Measurements from ENCODE around the gene LY6G6D. TPM values are rescaled to one million over a fixed set of nuclear protein-coding genes. Genes with fewer than 3 reads are reported as not detected.

Gene LY6G6D
- total and polyA plus RNA-seq, 2 of the 13 experiments (the other 11 are each of a cell fraction or from before 2014, with no cell fraction given), result not detected

- TF ChIP-seq ZNF414 (CRISPR knock-in tag; IDR thresholded peaks at IDR 0.05) (no peak), KAT8 (CRISPR knock-in tag; IDR thresholded peaks at IDR 0.05) (peak; percentile 56), XBP1 (CRISPR knock-in tag; IDR thresholded peaks at IDR 0.05) (no peak), ATAD3A (CRISPR knock-in tag; IDR thresholded peaks at IDR 0.05) (peak; percentile 79; the same call in 1 of the 2 replicates), FOXA3 (CRISPR knock-in tag; IDR thresholded peaks at IDR 0.05) (0 out of 2 replicates have a peak, but pooled peaks have one; percentile 8), ZFP36 (IDR thresholded peaks at IDR 0.05; ENCODE audit: borderline replicate concordance, low read depth, low read length, partially characterized antibody) (no peak), POGZ (CRISPR knock-in tag; IDR thresholded peaks at IDR 0.05) (0 out of 2 replicates have a peak, but pooled peaks have one; percentile 53), ATRX (CRISPR knock-in tag; IDR thresholded peaks at IDR 0.05; ENCODE audit: borderline replicate concordance) (no peak), NFATC3 (CRISPR knock-in tag; IDR thresholded peaks at IDR 0.05) (peak; percentile 65; the same call in 1 of the 2 replicates), KLF16 (CRISPR knock-in tag; IDR thresholded peaks at IDR 0.05) (peak in 1 of 2 experiments; percentile 33; a peak in 1 of 4 replicates), ZNF687 (CRISPR knock-in tag; IDR thresholded peaks at IDR 0.05) (peak; percentile 97), TFDP2 (CRISPR knock-in tag; IDR thresholded peaks at IDR 0.05) (peak; percentile 53; the same call in 1 of the 2 replicates), TEAD3 (CRISPR knock-in tag; optimal IDR thresholded peaks at IDR 0.05; ENCODE audit: borderline replicate concordance) (peak; percentile 13), ZNF563 (CRISPR knock-in tag; IDR thresholded peaks at IDR 0.05) (peak; percentile 16; the same call in 1 of the 2 replicates), SALL2 (CRISPR knock-in tag; IDR thresholded peaks at IDR 0.05) (peak; percentile 16; the same call in 1 of the 2 replicates), ZNF333 (CRISPR knock-in tag; IDR thresholded peaks at IDR 0.05; ENCODE audit: borderline replicate concordance) (0 out of 2 replicates have a peak, but pooled peaks have one; percentile 15), HDAC2 (CRISPR knock-in tag; IDR thresholded peaks at IDR 0.05) (0 out of 2 replicates have a peak, but pooled peaks have one; percentile 46), SP4 (CRISPR knock-in tag; IDR thresholded peaks at IDR 0.05) (peak; percentile 80; the same call in 1 of the 2 replicates), ZFX (CRISPR knock-in tag; IDR thresholded peaks at IDR 0.05; ENCODE audit: low read depth) (peak; percentile 45; the same call in 1 of the 2 replicates), HCFC1 (IDR thresholded peaks at IDR 0.05; ENCODE audit: low read depth, low read length) (no peak), HMGXB4 (CRISPR knock-in tag; IDR thresholded peaks at IDR 0.05; ENCODE audit: borderline replicate concordance in 1 of 2, low read depth in 1 of 2) (0 out of 4 replicates have a peak, but pooled peaks of 1 of the 2 experiments have one; percentile 33)
Measured at GRCh38 chr6:31765910-31766794, 51.0 kb downstream of the LY6G6D start (continued).

All from HepG2 (cell line).